ENCODE data around the gene ALPL. TPM values are rescaled to one million over a fixed set of nuclear protein-coding genes. Genes with fewer than 3 reads are reported as not detected.

ALPL gene
- total RNA-seq, 2 donors from 2014 or later = 6.3 to 15.6 TPM

DNA sequence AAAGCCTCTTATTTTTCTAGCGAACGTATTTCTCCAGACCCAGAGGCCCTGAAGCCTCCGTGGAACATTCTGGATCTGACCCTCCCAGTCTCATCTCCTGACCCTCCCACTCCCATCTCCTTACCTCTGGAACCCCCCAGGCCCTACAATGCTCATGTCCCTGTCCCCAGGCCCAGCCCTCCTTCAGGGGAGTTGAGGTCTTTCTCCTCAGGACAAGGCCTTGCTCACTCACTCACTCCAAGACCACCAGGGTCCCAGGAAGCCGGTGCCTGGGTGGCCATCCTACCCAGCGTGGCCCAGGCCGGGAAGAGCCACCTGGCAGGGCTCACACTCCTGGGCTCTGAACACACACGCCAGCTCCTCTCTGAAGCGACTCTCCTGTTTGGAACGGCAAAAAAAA, 68.7 kb downstream of the ALPL start:
- Histone ChIP-seq H3K27ac (no peak overlapping the region), H3K4me1 (replicated peaks) (no peaks in the 10 kb centered on the region), H3K36me3 (no peaks in the 10 kb centered on the region), H3K27me3 (replicated peaks; ENCODE audit: insufficient read depth) (no peaks in the 10 kb centered on the region), H3K4me3 (no peak overlapping the region), H3K9me3 (no peaks in the 10 kb centered on the region)
- no peak for DNase-seq (ENCODE audit: low spot score)
- intact Hi-C loops (cut with DNase I) = loop anchor here (10.0 kb wide), 1 partner anchor 183 kb away; no protein-coding TSS in a partner anchor
- TF ChIP-seq POLR2A (IDR thresholded peaks at IDR 0.05) = no peak
- TF ChIP-seq POLR2AphosphoS5 (IDR thresholded peaks at IDR 0.05) = no peak
- TF ChIP-seq, protein P1, sequence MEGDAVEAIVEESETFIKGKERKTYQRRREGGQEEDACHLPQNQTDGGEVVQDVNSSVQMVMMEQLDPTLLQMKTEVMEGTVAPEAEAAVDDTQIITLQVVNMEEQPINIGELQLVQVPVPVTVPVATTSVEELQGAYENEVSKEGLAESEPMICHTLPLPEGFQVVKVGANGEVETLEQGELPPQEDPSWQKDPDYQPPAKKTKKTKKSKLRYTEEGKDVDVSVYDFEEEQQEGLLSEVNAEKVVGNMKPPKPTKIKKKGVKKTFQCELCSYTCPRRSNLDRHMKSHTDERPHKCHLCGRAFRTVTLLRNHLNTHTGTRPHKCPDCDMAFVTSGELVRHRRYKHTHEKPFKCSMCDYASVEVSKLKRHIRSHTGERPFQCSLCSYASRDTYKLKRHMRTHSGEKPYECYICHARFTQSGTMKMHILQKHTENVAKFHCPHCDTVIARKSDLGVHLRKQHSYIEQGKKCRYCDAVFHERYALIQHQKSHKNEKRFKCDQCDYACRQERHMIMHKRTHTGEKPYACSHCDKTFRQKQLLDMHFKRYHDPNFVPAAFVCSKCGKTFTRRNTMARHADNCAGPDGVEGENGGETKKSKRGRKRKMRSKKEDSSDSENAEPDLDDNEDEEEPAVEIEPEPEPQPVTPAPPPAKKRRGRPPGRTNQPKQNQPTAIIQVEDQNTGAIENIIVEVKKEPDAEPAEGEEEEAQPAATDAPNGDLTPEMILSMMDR (IDR thresholded peaks at IDR 0.05) = no peak
- 87% methylated on average over 9 of the region's 9 CpGs for WGBS

DNA sequence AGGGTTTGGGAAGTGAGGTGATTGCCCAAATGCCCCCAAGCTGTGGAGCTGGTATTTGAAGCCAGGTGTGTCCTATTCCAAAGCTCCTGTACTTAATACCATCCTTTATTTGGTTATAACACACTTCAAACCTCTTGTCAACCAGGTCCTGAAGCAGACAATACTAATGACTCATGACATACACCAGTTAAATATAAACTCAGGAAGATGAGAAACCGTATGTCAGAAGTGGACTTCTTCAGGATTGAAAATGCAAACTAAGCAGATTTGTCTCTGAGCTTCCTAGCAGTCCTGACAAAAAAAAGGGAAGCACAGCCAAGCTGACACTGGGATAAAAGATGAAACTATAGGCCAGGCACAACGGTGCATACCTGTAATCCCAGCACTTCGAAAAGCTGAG, 70.6 kb downstream of the ALPL start:
- Histone ChIP-seq H3K27me3 (replicated peaks; ENCODE audit: insufficient read depth) (no peaks in the 10 kb centered on the region), H3K9me3 (no peaks in the 10 kb centered on the region), H3K27ac (no peak overlapping the region), H3K4me3 (no peak overlapping the region), H3K4me1 (replicated peaks) (no peaks in the 10 kb centered on the region), H3K36me3 (no peaks in the 10 kb centered on the region)
- WGBS = 64% methylated on average over 3 of the region's 3 CpGs
- intact Hi-C loops (cut with DNase I) = loop anchor here (10.0 kb wide), 1 partner anchor 185 kb away; no protein-coding TSS in a partner anchor
- DNase-seq (ENCODE audit: low spot score) = no peak
- TF ChIP-seq POLR2A (IDR thresholded peaks at IDR 0.05) = no peak

DNA sequence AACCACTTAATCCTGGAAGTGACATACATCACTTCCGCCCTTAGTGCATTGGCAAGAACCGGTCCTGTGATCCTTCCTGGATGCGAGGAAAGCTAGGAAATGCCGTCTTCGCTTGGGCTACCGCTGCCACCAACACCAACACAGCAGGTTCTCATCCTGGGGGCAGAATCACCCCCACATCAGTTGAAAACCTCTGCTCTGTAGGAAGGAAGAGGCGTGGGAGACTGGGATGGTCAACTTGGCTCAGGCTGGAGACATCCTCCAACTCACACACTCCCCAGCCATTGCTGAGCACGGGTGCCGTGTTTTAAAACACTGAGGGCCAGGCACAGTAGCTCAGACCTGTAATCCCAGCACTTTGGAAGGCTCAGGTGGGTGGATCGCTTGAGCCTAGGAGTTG, 74.9 kb downstream of the ALPL start:
- no peak overlapping the region for H3K4me3 ChIP-seq
- H3K36me3 ChIP-seq = no peaks in the 10 kb centered on the region
- no peaks in the 10 kb centered on the region for H3K27me3 ChIP-seq (replicated peaks; ENCODE audit: insufficient read depth)
- TF ChIP-seq POLR2AphosphoS5 (IDR thresholded peaks at IDR 0.05) (no peak), POLR2A (IDR thresholded peaks at IDR 0.05) (no peak)
- TF ChIP-seq, protein P1 (IDR thresholded peaks at IDR 0.05) = no peak
- no peaks in the 10 kb centered on the region for H3K9me3 ChIP-seq
- WGBS = 83% methylated on average over 10 of the region's 10 CpGs
- no peaks in the 10 kb centered on the region for H3K4me1 ChIP-seq (replicated peaks)
- intact Hi-C loops (cut with DNase I) = no loop called here
- DNase-seq (ENCODE audit: low spot score) = no peak
- no peak overlapping the region for H3K27ac ChIP-seq

DNA sequence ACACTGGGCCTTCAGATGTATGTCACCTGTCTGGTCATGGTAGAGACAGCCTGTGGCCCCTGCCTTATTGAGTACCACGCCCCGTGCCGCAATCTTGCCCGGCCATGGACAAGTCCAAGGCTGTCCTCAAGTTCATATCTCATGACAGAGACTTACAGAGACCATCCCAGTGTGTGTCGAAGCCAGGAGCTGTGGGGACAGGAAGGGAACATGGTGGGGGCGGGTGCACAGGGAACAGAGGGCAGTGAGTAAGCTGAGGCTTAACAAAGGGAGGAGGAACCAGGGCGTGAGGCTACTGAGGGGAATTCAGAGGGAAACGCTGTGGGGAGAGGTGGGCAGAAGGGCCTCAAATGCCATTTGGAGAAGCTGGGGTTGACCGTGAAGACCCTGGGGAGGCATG, 75.8 kb downstream of the ALPL start:
- no peaks in the 10 kb centered on the region for H3K4me1 ChIP-seq (replicated peaks)
- WGBS = 79% methylated on average over 9 of the region's 9 CpGs
- intact Hi-C loops (cut with DNase I) = no loop called here
- H3K4me3 ChIP-seq = no peak overlapping the region
- DNase-seq (ENCODE audit: low spot score) = no peak
- H3K27ac ChIP-seq = no peak overlapping the region
- no peaks in the 10 kb centered on the region for H3K9me3 ChIP-seq
- H3K36me3 ChIP-seq = no peaks in the 10 kb centered on the region
- TF ChIP-seq, protein P1 (IDR thresholded peaks at IDR 0.05) = no peak
- no peak for TF ChIP-seq POLR2AphosphoS5 (IDR thresholded peaks at IDR 0.05)
- TF ChIP-seq POLR2A (IDR thresholded peaks at IDR 0.05) = no peak
- no peaks in the 10 kb centered on the region for H3K27me3 ChIP-seq (replicated peaks; ENCODE audit: insufficient read depth)

DNA sequence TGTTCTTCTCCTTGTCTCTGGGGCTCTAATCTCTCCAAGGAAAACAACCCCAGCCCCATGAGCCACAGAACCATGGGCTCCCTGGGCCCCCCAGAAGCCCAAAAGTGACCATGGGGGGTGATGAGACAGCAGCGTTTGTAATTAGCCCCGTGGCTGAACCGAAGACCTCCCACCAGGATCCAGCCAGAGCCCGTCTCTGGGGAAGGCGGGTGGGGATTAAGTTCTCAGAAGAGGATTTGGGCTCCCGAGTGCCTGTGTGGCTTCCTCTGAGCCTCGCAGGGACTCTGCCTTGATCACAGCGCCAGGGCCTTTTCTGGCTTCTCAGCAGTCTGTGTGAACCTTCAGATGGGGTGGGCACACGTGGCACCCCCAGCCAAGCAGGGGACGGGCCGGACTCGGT, 77.0 kb downstream of the ALPL start:
- DNase-seq (ENCODE audit: low spot score) = no peak
- TF ChIP-seq POLR2A (IDR thresholded peaks at IDR 0.05) (no peak), POLR2AphosphoS5 (IDR thresholded peaks at IDR 0.05) (no peak)
- TF ChIP-seq, protein P1 (IDR thresholded peaks at IDR 0.05) = no peak
- no peaks in the 10 kb centered on the region for H3K27me3 ChIP-seq (replicated peaks; ENCODE audit: insufficient read depth)
- no peak overlapping the region for H3K4me3 ChIP-seq
- WGBS = 66% methylated on average over 12 of the region's 12 CpGs
- no peaks in the 10 kb centered on the region for H3K9me3 ChIP-seq
- no peak overlapping the region for H3K27ac ChIP-seq
- H3K4me1 ChIP-seq (replicated peaks) = no peaks in the 10 kb centered on the region
- intact Hi-C loops (cut with DNase I) = no loop called here
- no peaks in the 10 kb centered on the region for H3K36me3 ChIP-seq

All from prostate gland (tissue), 2 donors.